GM21723 (cell line): ENCODE data around the gene SLC10A6.
"Not testable (repeated sequence)": the region's sequence is repeated elsewhere in the genome, so short reads cannot be mapped to it uniquely, and the experiment has no call there.

Source experiments
- ATAC-seq: cut with Tn5 transposase; IDR thresholded peaks from one replicate; pipeline ENCODE4 v1.9.1; 2021; ENCODE audit warnings: mild to moderate bottlenecking, moderate library complexity; ENCODE audit not compliant: unreplicated experiment

Gene SLC10A6, protein sequence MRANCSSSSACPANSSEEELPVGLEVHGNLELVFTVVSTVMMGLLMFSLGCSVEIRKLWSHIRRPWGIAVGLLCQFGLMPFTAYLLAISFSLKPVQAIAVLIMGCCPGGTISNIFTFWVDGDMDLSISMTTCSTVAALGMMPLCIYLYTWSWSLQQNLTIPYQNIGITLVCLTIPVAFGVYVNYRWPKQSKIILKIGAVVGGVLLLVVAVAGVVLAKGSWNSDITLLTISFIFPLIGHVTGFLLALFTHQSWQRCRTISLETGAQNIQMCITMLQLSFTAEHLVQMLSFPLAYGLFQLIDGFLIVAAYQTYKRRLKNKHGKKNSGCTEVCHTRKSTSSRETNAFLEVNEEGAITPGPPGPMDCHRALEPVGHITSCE

DNA sequence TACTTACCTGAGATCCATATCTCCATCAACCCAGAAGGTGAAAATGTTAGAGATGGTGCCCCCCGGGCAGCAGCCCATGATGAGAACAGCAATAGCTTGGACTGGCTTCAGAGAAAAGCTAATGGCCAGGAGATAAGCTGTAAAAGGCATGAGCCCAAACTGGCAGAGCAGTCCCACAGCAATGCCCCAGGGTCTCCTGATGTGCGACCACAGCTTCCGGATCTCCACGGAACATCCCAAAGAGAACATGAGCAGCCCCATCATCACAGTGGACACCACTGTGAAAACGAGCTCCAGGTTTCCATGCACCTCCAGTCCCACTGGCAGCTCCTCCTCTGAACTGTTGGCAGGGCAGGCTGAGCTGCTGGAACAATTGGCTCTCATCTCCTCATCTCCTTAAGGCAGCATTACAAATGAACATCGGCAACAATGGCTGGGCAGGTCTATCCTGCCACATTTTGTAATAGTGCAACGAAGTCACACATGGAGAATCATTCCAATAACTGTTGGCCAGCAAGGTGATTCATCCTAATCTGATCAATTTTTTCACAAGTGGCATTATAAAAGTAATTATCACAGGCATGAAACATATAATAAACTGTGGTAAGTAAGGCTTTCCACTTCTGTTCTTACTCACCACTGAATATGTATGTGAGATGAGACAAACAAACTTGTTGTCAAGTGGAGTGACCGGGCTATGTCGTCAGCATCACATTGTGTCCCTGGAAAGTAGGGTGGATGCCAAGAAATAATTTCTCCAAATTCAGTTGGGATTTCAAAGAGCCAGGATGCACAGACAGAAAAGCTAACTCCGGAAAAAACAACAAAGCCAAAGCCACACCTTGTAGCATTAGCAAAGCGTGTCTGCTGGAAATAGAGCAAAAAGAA is at the start of gene SLC10A6:
Gene SLC10A6, minus strand, starts transcription at position 653 of the 888 bp plus-strand sequence. Its CDS starts 269 bp downstream, at position 384.
- ATAC-seq, result no peak

DNA sequence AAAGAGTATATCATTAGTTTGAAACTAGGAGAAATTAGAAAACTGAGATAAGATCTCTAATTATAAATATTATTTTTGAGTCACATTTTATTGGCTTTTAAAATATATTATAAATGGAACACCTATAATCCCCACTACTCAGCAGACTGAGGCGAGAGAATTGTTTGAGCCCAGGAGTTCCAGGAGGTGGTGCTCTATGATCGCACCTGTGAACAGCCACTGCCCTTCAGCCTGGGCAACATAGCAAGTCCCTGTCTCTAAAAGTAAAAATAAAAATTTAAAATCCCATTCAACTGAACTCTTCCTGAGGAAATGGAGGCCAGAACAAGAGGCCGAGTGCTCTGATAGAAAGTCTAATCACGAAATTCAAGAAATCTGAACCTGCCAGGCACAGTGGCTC is 49.4 kb upstream of the SLC10A6 start:
- no peak for ATAC-seq

DNA sequence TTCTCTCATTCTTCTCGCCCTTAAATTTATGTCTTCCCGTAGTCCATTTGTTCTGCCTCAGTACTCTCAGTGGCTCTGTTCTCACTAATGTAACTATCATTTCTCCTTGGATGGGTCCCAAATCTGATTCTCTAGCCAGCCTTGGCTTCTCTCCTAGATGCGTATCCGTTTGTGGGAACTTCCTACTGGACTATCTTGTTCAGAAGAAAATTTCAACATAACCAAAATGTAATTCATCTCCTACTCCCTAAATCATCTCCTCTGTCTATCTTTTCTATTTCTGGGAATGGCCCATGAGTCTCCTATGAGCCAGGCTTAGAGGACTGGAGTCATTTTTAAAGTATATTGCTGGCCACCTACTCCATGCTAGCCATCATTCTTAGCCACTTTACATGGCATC is 47.4 kb upstream of the SLC10A6 start:
- no peak for ATAC-seq

DNA sequence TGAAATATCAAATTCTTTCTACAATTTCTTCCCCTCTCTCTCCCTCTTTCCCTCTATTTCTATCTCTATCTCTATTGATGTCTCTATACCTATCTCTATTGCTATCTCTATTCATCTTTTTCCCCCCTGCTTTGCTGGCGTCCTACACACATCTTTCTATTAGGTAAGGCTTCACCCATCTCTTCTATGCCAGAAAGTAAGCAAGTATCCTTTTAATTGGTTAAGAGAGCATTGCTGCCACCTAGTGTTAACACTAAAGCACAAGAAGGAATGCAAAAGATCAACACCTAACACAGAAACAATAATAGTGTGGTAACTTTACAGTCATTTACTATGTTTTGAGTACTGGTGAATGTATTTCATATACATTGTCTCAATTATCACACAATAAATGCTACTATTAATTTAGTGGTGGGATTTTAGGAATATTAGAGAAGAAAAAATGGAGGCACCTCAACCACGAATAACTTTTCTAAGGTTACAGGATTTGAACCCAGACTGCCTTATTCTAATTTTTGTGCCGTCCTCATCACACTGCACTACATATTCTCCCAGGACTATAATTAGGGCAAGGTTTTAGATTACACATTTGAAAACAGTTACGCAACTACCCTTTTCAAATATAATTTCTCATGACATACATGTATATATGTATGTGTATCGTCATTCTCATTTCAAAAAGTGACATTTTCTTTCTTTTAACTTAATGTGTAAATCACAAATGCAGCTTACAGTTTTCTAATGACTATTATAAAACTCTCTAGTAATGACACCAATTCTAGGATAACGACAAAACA is 46.7 kb upstream of the SLC10A6 start:
- peak; percentile 54 for ATAC-seq

DNA sequence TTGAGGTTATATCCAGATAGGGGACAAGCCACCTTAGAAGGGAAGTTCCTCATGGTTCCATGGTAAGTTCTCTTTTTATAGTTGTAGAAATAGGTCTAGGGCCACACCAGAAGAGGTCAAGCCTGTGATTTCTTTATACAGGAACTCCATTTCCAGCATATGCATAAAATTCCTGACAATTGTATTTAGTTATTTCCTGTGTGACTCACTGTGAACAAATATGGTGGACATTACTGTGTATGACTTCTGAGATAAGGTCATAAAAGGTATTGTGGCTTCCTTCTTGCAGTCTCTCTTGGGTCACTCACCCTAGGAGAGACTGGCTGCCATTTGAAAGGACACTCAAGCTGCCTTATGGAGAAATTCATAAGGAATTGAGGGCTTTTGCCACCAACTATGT is 45.3 kb upstream of the SLC10A6 start:
- no peak for ATAC-seq

DNA sequence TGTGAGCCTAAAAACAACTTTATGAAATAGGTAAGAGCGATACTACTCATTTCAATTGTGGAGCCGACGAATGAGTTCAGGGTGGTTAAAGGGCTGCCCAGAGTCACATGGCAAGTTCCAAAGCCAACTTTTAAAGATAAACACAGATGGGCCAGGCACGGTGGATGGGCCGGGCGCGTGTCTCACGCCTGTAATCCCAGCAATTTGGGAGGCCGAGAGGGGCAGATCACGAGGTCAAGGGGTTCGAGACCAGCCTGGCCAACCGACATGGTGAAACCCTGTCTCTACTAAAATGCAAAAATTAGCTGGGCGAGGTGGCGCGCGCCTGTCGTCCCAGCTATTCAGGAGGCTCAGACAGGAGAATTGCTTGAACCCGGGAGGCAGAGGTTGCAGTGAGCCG is 44.0 kb upstream of the SLC10A6 start:
- ATAC-seq, result no peak

DNA sequence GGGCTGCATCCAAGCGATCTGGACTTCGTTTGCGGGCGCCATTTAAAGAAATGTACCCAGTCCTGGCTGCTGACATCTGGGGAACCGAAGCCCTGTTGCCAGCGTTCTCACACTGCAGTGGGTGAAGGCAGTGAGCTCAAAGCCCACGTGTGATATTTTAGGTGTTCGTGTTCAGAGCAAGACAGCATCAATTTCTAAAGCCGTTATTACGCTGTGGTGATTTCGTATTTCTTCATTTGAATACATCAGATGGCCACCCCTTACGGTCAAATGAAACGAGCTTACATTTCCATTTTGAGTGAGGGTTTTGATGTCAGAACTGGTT is 43.4 kb upstream of the SLC10A6 start:
- no peak for ATAC-seq

DNA sequence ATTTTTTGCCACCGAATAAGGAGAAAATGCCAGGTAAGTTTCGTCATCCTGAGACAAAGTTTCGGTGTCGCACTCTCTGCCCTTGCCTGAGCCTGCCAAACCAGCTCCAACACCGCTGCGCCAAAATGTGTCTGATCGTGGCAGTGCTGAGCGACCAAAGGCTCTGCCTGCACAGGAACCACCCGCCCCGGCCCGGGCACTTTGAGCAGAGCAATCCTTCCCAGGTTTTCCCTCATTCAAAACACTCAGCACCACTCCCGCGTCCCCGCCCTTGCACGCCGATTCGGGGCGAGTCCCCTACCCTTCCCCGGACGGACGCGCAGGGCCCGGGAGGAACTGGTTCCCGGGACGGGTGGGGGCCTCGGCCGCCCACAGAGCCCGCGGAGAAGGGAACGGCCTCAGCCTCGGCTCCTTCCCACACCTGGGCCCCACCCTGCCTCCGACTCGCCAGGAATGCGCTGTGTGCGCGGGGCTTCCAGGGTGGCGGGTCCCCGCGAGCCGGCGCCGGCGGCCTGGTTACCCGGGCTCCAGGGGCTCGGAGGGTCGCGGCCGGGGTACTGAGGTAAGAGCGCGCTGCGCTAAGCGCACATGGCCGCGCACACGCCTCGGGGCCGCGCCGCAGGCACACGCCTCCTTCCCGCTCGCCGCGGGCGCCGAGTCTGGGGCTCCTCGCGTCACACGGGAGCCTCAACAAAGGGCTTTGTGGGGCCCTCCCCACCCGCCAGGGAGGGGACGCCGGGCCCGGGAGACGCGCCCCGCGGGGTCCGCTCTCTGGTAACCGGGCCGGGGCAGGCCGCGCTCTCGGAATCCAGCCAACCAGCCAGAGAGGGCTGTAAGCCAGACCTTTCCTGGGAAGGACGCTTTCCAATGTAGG is 42.8 kb upstream of the SLC10A6 start, which contains the start of gene C4orf36:
Gene C4orf36, minus strand, starts transcription at position 661 of the 874 bp plus-strand sequence. CDS start 902 bp downstream, outside the sequence.
- ATAC-seq, result peak; percentile 55

DNA sequence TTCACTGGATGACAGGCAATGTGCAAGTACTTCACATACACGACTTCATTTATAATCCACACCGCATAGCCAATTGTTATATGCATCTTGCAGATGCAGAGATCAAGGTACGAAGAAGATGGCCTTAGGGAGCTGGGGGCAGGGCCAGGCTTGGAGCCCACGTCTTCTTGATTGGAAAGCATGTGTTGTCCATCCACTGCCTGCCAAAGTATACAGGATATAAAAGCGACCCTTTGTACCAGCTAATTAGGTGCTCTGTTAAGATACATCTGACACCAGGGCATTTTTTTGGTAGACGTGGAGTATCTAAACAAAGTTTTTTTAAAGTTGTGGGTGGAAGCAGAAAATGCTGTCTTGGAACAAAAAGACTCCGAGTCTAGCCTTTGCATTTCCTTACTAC is 41.6 kb upstream of the SLC10A6 start:
- no peak for ATAC-seq

DNA sequence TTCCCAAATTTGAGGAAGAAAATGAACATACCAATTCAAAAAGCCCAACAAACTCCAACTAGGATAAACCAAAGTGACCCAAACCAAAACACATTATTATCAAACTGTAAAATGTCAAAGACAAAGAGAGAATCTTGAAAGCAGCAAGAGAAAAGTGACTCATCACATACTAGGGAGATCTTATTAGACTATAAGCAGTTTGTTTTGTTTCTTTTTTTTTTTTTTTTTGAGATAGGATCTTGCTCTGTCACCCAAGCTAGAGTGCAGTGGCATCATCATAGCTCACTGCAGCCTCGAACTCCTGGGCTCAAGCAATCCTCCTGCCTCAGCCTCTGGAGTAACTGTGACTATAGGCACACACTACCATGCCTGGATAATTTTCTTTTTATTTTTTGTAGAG is 30.5 kb upstream of the SLC10A6 start:
- ATAC-seq, result no peak

DNA sequence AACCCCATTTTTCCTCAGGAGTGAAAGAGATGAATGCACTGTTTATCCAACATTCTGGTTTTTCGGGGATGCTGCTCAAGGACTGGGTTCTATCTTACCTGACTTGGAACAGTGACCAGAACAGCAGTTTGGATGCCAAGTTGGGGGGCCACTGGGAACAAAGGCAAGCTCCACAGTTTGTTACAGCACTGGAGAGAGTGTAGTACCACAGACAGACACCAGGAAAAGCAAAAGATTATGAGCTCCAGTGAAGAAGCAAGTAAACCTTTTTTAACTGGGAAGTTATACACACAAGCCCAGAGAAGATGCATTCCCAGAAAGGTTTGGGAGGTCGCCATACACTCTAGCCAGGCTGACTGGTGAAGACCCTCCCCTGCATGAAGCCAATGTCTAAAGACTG is 29.5 kb upstream of the SLC10A6 start:
- ATAC-seq, result no peak

DNA sequence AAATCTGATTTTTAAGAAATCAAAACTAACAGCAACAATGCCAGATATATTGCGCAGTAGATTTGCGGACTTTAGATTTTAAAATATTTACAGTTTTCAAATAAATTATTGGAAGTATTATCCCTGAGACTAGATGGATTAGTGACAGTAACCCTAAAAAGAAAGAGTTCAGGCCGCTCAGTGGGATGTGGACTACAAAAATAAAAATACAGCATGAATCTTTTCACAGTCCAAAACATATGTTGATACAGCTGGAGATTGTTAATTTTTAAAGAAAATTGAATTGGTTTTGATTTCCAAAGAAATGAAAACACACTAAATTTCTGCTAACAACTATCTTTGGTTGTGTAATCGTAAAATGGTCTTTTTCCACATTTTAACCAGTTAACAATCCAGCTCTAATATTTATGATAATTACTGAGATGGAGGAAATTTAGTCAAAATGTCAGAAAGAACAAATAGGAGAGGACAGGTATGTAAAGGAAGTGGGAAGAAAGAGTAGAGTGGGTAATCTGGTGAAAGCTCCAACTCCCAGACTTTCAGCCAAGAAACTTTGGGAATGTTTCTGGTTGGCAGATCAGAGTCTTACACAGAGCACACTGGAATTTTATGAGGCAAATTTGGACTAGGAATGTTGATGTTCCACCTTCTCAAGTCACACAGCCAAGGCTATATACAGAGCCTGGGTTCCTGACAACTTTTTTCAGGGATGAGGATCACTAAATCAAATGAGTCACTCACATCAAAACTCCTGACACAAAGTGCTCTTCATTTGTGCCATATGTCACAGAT is 27.9 kb upstream of the SLC10A6 start:
- ATAC-seq, result no peak

DNA sequence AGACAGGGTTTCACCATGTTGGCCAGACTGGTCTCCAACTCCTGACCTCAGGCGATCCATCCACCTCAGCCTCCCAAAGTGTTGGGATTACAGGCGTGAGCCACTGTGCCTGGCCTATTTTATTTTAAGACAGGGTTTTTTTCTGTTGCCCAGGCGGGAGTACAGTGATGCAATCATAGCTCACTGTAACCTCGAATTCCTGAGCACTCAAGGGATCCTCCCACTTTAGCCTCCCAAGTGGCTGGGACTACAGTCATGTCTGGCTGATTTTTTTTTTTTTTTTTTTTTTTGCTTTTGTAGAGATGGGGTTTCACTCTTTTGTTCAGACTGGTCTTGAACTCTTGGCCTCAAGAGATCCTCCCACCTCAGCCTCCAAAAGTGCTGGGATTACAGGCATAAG is 26.3 kb upstream of the SLC10A6 start:
- ATAC-seq, result not testable (repeated sequence)

DNA sequence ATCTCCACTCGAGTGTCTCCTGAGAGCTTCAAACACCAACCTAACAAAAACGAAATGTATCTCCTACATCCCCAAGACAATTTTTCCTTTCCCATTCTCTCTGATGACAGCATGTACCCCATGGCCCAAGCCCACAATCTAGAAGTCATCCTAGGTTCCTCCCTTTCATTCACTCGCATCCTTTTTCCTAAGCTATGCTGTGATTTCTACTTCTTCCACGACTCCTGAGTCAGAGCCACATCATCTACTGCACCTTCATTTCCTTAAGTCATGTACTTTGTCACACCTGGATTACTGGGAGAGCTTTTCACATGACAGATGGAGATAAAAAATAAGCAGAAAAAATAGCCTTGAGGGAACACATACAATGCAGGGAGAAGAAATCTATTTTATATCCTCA is 23.0 kb upstream of the SLC10A6 start:
- ATAC-seq, result no peak

DNA sequence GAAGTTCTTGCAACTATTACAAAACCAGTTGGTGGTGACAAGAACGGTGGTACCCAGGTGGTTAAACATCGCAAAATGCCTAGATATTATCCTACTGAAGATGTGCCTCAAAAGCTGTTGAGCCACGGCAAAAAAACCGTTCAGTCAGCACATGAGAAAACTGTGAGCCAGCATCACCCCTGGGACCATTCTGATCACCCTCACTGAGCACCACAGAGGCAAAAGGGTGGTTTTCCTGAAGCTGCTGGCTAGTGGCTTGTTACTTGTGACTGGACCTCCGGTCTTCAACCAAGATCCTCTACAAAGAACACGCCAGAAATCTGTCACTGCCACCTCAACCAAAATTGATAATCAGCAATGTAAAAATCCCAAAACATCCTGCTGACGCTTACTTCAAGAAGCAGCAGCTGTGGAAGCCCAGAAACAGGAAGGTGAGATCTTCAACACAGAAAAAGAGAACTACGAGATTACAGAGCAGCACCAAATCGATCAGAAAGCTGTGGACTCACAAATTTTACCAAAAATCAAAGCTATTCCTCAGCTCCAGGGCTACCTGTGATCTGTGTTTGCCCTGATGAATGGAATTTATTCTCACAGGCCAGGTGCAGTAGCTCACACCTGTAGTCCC is 21.4 kb upstream of the SLC10A6 start:
- no peak for ATAC-seq

DNA sequence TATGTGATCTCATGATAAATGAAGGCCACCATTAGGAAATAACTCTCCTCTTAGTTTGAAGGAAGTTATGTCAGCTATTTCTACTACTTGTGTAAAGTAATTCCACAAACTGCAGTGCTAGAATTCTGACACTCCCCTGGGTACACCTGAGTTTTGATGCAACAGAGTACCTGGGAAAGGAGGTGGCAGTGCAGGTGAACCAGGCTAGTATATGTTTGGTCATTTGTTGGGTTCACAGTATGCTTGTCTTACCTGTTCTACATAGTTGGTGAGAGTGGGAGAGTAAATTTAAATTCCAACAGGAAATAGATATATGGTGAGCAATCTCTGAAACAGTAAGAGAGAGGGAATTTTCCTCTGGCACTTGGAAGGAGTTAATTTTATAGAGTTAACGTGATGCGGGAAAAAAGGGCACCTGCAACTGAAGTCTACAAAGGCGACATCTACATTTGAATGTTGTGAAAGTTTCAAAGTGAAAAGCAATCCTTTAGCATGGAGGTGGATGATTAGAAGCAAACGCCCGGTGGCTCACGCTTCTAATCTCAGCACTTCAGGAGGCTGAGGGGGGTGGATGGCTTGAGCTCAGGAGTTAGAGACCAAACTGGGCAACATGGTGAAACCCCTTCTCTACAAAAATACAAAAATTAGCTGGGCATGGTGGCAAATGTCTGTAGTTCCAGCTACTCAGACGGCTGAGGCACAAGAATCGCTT is 8.3 kb upstream of the SLC10A6 start:
- ATAC-seq, result no peak

DNA sequence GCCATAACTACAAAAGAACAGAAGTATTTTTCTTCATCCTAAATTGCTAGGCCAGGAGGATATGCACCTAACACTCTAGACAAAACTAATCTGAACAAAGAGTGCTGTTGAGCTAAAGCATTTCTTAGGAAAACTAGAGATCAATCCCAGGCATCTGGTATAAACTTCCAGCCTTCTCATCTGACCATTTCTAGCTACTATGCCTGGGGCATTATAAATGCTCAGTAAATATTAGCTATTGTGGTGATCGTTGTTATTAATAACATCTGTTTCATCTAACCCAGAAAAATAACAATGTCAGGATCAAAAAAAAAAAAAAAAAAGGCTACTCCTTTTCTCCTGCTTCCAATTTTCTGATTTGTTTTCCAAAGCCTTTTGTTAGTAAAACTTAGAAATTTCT is 7.7 kb upstream of the SLC10A6 start:
- ATAC-seq, result no peak

DNA sequence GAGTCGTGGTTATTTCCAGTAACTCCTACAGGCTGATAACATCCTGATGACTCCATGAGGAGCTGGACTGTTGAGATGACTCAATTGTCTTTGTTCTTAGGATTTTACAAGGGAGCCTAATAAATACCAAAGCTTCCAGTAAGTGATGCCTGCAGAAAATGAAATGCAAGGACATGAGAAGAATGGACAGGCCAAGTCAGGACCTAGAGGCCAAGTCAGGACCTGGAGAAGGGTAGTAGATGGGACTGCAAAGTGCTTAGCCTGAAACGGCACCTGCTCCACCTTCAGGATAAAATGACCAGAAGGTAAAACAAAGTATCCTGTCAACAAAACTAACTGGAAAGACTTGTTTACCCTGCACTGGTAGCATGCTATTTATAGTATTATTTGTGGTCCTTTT is 6.4 kb upstream of the SLC10A6 start:
- ATAC-seq, result no peak
